ENCODE measurements around the gene CFAP69.
"Not testable (repeated sequence)": the region's sequence is repeated elsewhere in the genome, so short reads cannot be mapped to it uniquely, and the experiment has no call there.

Gene CFAP69

GRCh38 chr7:90334193-90334843, 89.3 kb downstream of the CFAP69 start:
- FAIRE-seq (no peak), DNase-seq (ENCODE audit: insufficient read length, low spot score) (no peak)

DNA sequence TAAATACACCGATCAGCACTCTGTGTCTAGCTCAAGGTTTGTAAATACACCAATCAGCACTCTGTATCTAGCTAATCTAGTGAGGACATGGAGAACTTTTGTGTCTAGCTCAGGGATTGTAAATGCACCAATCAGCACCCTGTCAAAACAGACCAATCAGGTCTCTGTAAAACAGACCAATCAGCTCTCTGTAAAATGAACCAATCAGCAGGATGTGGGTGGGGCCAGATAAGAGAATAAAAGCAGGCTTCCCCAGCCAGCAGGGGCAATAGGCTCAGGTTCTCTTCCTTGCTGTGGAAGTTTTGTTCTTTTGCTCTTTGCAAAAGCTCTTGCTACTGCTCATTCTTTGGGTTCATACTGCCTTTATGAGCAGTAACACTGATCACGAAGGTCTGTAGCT, 90.0 kb downstream of the CFAP69 start:
- FAIRE-seq, result not testable (repeated sequence)

GRCh38 chr7:90337106-90337505, 92.1 kb downstream of the CFAP69 start:
- FAIRE-seq, result no peak

More for the DNA sequence above, 90.0 kb downstream of the CFAP69 start:
- not testable (repeated sequence) for DNase-seq (ENCODE audit: insufficient read length, low spot score)

GRCh38 chr7:90345016-90345415, 100.0 kb downstream of the CFAP69 start:
- no peak for DNase-seq (ENCODE audit: insufficient read length, low spot score)
- no peak for FAIRE-seq

More at GRCh38 chr7:90337106-90337505, 92.1 kb downstream of the CFAP69 start:
- DNase-seq (ENCODE audit: insufficient read length, low spot score), result no peak

DNA sequence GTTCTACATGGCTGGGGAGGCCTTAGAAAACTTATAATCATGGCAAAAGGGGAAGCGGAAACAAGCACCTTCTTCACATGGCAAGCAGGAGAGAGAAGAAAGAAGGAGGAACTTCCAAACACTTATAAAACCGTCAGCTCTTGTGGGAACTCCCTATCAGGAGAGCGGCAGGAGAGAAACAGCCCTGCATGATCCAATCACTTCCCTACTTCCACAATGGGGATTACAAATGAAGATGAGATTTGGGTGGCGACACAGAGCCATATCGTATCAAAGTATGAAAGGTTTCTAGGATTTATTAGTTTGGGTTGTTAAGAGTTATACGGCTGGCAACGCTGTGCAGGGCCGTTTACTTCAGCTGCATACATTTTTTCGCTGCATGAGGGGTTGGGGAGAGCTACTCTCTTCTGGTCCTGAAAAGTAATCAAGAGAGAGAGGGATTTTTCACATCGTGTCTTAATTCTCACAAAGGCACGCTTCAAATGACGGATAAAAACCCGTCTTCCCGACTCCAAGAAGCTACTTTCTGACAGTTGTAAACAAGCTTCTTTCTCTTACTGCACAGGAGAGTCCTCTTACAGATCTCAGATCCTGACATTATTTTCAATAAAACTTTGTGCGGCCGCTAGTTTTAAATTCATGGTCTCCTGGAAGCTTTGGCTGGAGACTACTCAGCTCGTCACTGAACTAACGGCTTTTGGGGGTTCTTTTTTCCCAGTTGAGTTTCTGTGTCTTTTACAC, 100.8 kb downstream of the CFAP69 start:
- FAIRE-seq (peak; percentile 23), DNase-seq (ENCODE audit: insufficient read length, low spot score) (no peak)

DNA sequence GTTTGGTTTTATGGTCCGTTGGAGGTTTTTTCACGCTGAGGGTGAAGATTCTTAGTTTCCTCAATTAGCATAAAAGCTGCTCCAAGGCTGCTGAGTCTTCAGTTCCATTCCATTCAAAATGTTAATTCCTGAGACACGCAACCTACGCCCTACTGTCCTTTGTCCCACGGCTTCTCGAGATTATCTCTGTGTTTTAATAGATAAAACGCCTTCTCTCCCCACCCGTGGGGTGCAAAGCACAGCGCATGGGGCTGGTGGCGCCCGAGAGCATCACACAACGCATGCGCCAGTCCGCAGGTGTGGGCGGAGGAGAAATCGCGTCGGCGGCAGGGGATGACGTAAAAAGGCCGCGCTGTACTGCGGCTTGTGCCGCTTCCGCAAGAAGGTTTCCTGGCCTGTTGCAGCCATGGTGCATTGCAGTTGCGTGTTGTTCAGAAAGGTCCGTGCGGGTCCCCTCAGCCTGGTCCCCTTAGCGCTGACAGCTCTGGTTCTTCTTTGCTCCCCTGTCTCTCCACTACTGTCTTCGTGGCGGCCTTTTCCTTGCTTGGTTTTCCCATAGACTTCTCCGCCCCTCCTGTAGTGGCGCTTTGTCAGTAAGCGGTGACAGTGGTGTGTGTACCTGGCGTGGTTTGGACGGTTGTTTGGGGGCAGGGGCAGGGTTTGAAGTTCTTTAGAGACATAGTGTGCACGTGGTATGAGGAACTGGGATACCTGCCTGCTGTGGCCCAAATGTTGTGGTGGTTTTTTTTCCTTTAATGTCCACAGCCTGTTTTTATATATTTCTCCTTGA, 101.6 kb downstream of the CFAP69 start, which contains the start of gene GTPBP10:
Gene GTPBP10, plus strand, starts transcription at position 381 of the 790 bp plus-strand sequence. Its CDS starts 26 bp downstream, at position 407.
- FAIRE-seq, result peak; percentile 98
- DNase-seq (ENCODE audit: insufficient read length, low spot score), result peak; percentile 76

GRCh38 chr7:90347759-90348158, 102.8 kb downstream of the CFAP69 start:
- no peak for DNase-seq (ENCODE audit: insufficient read length, low spot score)
- FAIRE-seq, result no peak

DNA sequence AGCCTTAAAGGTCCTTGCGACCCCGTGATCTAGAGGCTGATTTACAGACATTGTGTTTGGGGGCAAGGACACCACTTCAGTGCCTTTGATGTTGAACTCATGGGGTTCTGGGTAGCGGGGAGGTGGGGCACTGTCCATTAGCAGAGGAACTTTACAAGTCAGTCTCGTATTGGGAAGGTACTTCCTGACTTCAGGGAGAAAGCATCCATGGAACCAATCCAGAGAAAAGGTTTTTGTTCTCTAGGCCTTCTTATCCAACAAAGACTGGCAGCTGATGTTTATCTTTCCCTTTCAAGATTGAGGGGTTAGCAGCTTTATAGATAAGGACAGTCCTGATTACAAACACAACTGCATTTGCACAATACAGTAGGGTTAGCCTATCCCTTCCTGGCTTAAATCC, 104.3 kb downstream of the CFAP69 start:
- no peak for DNase-seq (ENCODE audit: insufficient read length, low spot score)
- no peak for FAIRE-seq

DNA sequence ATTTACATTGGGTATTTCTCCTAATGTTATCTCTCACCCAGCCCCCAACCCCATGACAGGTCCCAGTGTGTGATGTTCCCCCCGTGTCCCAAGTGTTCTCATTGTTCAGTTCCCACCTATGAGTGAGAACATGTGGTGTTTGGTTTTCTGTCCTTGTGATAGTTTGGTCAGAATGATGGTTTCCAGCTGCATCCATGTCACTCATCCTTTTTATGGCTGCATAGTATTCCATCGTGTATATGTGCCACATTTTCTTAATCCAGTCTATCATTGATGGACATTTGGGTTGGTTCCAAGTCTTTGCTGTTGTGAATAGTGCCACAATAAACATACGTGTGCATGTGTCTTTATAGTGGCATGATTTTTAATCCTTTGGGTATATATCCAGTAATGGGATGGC, 105.1 kb downstream of the CFAP69 start:
- FAIRE-seq; DNase-seq (ENCODE audit: insufficient read length, low spot score): not testable (repeated sequence)

- FAIRE-seq (no peak), DNase-seq (ENCODE audit: insufficient read length, low spot score) (no peak)
These were observed 107.0 kb downstream of the CFAP69 start for GRCh38 chr7:90351987-90352386.

Data from GM19239 (cell line).